ENCODE measurements around the gene LCN10. TPM values are rescaled to one million over a fixed set of nuclear protein-coding genes. Genes with fewer than 3 reads are reported as not detected.

Gene LCN10
- total and polyA plus RNA-seq, 2 experiments from 2014 or later = not detected

GRCh38 chr9:136743639-136744211 lies 985 bp upstream of the LCN10 start:
- H3K79me2 ChIP-seq (ENCODE audit: insufficient read depth) = no peaks in the 10 kb centered on the region
- H3K4me1 ChIP-seq (ENCODE audit: insufficient read depth) = no peaks in the 10 kb centered on the region
- WGBS, 2 experiments (ENCODE audit: low coverage in 1 of 2, low lambda C conversion rate in 2 of 2, missing lambda C conversion rate in 2 of 2) = 52 to 56% methylated on average over 15 of the region's 16 CpGs
- in situ Hi-C loops (cut with MboI) = no loop called here
- no peak overlapping the region for H2AFZ ChIP-seq
- peaks cover 13% of the 10 kb centered on the region for H3K27me3 ChIP-seq (replicated peaks; ENCODE audit: insufficient read depth)
- DNase-seq = no peak
- no peak overlapping the region for H3K9ac ChIP-seq
- H3K4me3 ChIP-seq = no peak overlapping the region
- H3K36me3 ChIP-seq (ENCODE audit: low read depth) = no peaks in the 10 kb centered on the region
- no peaks in the 10 kb centered on the region for H3K9me3 ChIP-seq (ENCODE audit: low read depth)
- H3F3A ChIP-seq (ENCODE audit: insufficient read depth) = no peaks in the 10 kb centered on the region
- H3K27ac ChIP-seq = no peak overlapping the region
- TF ChIP-seq EZH2phosphoT487 (IDR thresholded peaks at IDR 0.05; ENCODE audit: insufficient read depth, low read depth) (no peak), EZH2 (IDR thresholded peaks at IDR 0.05; ENCODE audit: insufficient read depth, poor library complexity, severe bottlenecking) (no peak)
- no peak overlapping the region for H3K4me2 ChIP-seq (ENCODE audit: unreplicated experiment)
- no peaks in the 10 kb centered on the region for H3K9me2 ChIP-seq (ENCODE audit: insufficient read depth)
- H4K20me1 ChIP-seq (ENCODE audit: insufficient read depth) = no peaks in the 10 kb centered on the region

GRCh38 chr9:136741883-136742571 lies 713 bp downstream of the LCN10 start:
- no peaks in the 10 kb centered on the region for H3K9me3 ChIP-seq (ENCODE audit: low read depth)
- in situ Hi-C loops (cut with MboI) = no loop called here
- H2AFZ ChIP-seq = no peak overlapping the region
- H3F3A ChIP-seq (ENCODE audit: insufficient read depth) = no peaks in the 10 kb centered on the region
- DNase-seq = no peak
- H3K9me2 ChIP-seq (ENCODE audit: insufficient read depth) = no peaks in the 10 kb centered on the region
- H3K27me3 ChIP-seq (replicated peaks; ENCODE audit: insufficient read depth) = peaks cover 19% of the 10 kb centered on the region
- WGBS, 2 experiments (ENCODE audit: low coverage in 1 of 2, low lambda C conversion rate in 2 of 2, missing lambda C conversion rate in 2 of 2) = 50 to 53% methylated on average over 29 to 31 of the region's 32 CpGs
- TF ChIP-seq EZH2phosphoT487 (IDR thresholded peaks at IDR 0.05; ENCODE audit: insufficient read depth, low read depth) (no peak), EZH2 (IDR thresholded peaks at IDR 0.05; ENCODE audit: insufficient read depth, poor library complexity, severe bottlenecking) (no peak)
- no peaks in the 10 kb centered on the region for H3K4me1 ChIP-seq (ENCODE audit: insufficient read depth)
- no peak overlapping the region for H3K9ac ChIP-seq
- H3K79me2 ChIP-seq (ENCODE audit: insufficient read depth) = no peaks in the 10 kb centered on the region
- H3K4me2 ChIP-seq (ENCODE audit: unreplicated experiment) = no peak overlapping the region
- no peaks in the 10 kb centered on the region for H3K36me3 ChIP-seq (ENCODE audit: low read depth)
- H4K20me1 ChIP-seq (ENCODE audit: insufficient read depth) = no peaks in the 10 kb centered on the region
- no peak overlapping the region for H3K27ac ChIP-seq
- no peak overlapping the region for H3K4me3 ChIP-seq

GRCh38 chr9:136740971-136741882 lies 1.5 kb downstream of the LCN10 start:
- no peaks in the 10 kb centered on the region for H3K79me2 ChIP-seq (ENCODE audit: insufficient read depth)
- H3K27me3 ChIP-seq (replicated peaks; ENCODE audit: insufficient read depth) = peaks cover 19% of the 10 kb centered on the region
- no peaks in the 10 kb centered on the region for H3K9me3 ChIP-seq (ENCODE audit: low read depth)
- no peaks in the 10 kb centered on the region for H3K9me2 ChIP-seq (ENCODE audit: insufficient read depth)
- no peak overlapping the region for H3K4me2 ChIP-seq (ENCODE audit: unreplicated experiment)
- DNase-seq = peak; percentile 43
- H3K36me3 ChIP-seq (ENCODE audit: low read depth) = no peaks in the 10 kb centered on the region
- H4K20me1 ChIP-seq (ENCODE audit: insufficient read depth) = no peaks in the 10 kb centered on the region
- no peak for TF ChIP-seq EZH2phosphoT487 (IDR thresholded peaks at IDR 0.05; ENCODE audit: insufficient read depth, low read depth)
- TF ChIP-seq EZH2 (IDR thresholded peaks at IDR 0.05; ENCODE audit: insufficient read depth, poor library complexity, severe bottlenecking) = no peak
- no peak overlapping the region for H3K27ac ChIP-seq
- no peak overlapping the region for H3K4me3 ChIP-seq
- no peaks in the 10 kb centered on the region for H3K4me1 ChIP-seq (ENCODE audit: insufficient read depth)
- in situ Hi-C loops (cut with MboI) = no loop called here
- H3F3A ChIP-seq (ENCODE audit: insufficient read depth) = no peaks in the 10 kb centered on the region
- no peak overlapping the region for H3K9ac ChIP-seq
- 12% methylated on average over 29 to 30 of the region's 37 CpGs for WGBS, 2 experiments (ENCODE audit: low coverage in 1 of 2, low lambda C conversion rate in 2 of 2, missing lambda C conversion rate in 2 of 2)
- H2AFZ ChIP-seq = no peak overlapping the region

- H3K9ac ChIP-seq = no peak overlapping the region
- H3K9me2 ChIP-seq (ENCODE audit: insufficient read depth) = no peaks in the 10 kb centered on the region
- no peaks in the 10 kb centered on the region for H4K20me1 ChIP-seq (ENCODE audit: insufficient read depth)
- H3K27me3 ChIP-seq (replicated peaks; ENCODE audit: insufficient read depth) = peaks cover 19% of the 10 kb centered on the region
- no peaks in the 10 kb centered on the region for H3K9me3 ChIP-seq (ENCODE audit: low read depth)
- no peaks in the 10 kb centered on the region for H3K36me3 ChIP-seq (ENCODE audit: low read depth)
- no peak overlapping the region for H3K27ac ChIP-seq
- 72 to 77% methylated on average over 10 to 16 of the region's 16 CpGs for WGBS, 2 experiments (ENCODE audit: low coverage in 1 of 2, low lambda C conversion rate in 2 of 2, missing lambda C conversion rate in 2 of 2)
- in situ Hi-C loops (cut with MboI) = no loop called here
- H3K4me3 ChIP-seq = no peak overlapping the region
- no peak for DNase-seq
- no peaks in the 10 kb centered on the region for H3F3A ChIP-seq (ENCODE audit: insufficient read depth)
- H3K4me1 ChIP-seq (ENCODE audit: insufficient read depth) = no peaks in the 10 kb centered on the region
- TF ChIP-seq EZH2phosphoT487 (IDR thresholded peaks at IDR 0.05; ENCODE audit: insufficient read depth, low read depth) (no peak), EZH2 (IDR thresholded peaks at IDR 0.05; ENCODE audit: insufficient read depth, poor library complexity, severe bottlenecking) (no peak)
- H3K4me2 ChIP-seq (ENCODE audit: unreplicated experiment) = no peak overlapping the region
- H2AFZ ChIP-seq = no peak overlapping the region
- no peaks in the 10 kb centered on the region for H3K79me2 ChIP-seq (ENCODE audit: insufficient read depth)
Measured at GRCh38 chr9:136740491-136740890, 2.2 kb downstream of the LCN10 start.
